NK-92 (cell line): ENCODE measurements around the gene SCAPER.
"Not testable (repeated sequence)": the region's sequence is repeated elsewhere in the genome, so short reads cannot be mapped to it uniquely, and the experiment has no call there.

ENCODE experiments used
- DNase-seq: peaks from one replicate; lab custom pipeline; 2025; ENCODE audit not compliant: unreplicated experiment; lab: John Stamatoyannopoulos, UW

SCAPER gene

DNA sequence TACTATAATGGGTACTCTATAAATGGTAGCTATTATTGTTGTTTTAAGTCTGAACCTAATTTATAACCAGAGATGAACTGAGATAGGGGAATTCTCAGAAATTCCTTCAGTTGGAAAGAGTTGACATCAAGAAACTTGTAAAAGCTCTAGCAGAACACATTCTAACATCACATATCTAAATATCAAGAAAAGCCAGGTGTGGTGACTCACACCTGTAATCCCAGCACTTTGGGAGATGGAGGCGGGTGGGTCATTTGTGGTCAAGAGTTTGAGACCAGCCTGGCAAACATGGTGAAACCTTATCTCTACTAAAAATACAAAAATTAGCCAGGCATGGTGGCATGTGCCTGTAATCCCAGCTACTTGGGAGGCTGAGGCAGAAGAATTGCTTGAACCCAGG lies 472.1 kb downstream of the SCAPER start:
- not testable (repeated sequence) for DNase-seq

DNA sequence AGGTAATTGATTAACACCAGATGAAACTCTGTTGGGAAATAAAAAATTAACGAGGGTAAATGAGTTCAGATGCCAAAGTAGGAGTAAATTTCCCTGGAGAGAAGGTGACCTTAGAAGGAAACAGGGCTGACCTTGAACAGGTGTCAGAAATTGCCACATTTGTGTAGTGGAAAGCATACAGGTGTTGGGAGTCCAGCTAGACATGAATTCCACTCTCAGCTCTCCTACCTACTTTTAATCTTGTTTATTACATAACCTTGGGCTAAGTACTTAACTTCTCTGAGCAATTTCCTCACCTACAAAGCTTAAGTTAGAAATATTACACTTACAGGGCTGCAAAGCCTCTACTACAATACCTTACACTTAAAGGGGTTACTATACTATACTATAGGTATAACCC lies 472.5 kb downstream of the SCAPER start:
- DNase-seq: no peak

DNA sequence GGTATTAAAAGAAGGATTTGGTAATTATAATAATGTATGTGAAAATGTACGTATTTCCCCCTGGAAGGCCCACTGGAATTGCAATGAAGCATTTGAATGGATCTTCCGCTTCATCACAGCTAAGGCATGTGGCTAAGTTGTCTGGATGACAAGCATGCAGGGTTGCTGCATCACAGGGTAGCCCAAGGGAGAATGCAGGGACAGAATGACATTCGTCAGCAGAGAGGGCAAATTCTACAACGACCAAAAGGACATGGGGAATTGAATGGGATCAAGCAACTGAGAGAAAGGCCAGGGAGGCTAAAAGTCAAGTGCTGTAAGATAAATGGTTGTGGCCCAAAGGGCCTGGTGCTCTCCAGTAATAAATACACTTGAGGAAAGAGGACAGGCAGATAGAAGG lies 473.2 kb downstream of the SCAPER start:
- DNase-seq: no peak

DNA sequence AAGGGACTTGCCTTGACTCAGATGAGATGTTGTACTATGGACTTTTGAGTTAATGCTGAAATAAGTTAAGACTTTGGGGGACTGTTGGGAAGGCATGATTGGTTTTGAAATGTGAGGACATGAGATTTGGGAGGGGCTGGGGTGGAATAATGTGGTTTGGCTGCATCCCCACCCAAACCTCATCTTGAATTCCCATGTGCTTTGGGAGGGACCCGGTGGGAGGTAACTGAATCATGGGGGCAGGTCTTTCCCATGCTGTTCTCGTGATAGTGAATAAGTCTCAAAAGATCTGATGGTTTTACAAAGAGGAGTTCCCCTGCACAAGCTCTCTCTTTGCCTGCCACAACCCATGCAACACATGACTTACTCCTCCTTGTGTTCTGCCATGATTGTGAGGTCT lies 474.4 kb downstream of the SCAPER start:
- DNase-seq: not testable (repeated sequence)

DNA sequence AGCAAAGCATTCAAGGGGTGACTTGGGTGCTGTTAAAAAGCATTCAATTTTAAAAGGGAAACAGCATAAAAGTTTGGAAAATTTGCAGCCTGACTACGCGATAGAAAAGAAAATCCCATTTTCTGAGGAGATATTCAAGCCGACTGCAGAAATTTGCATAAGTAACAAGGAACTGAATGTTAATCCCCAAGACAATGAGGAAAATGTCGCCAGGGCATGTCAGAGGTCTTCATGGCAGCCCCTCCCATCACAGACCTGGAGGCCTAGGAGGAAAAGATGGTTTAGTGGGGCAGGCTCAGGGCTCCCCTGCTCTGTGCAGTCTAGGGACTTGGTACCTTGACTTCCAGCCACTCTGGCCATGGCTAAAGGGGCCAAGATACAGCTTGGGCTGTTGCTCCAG lies 475.5 kb downstream of the SCAPER start:
- no peak for DNase-seq

DNA sequence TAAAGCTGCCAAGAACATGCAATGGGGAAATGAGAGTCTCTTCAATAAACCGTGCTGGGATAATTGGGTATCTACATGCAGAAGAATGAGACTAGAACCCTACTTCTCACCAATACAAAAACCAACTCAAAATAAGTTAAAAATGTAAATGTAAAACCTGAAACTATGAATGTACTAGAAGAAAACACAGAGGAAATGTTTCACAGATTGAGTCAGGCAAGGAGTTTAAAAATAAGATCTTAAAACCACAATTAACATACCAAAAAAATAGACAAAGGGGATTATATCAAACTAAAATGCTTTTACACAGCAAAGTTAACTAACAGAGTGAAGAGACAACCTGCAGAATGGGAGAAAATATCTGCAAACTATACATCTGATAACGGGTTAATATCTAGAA lies 478.2 kb downstream of the SCAPER start:
- DNase-seq: no peak

DNA sequence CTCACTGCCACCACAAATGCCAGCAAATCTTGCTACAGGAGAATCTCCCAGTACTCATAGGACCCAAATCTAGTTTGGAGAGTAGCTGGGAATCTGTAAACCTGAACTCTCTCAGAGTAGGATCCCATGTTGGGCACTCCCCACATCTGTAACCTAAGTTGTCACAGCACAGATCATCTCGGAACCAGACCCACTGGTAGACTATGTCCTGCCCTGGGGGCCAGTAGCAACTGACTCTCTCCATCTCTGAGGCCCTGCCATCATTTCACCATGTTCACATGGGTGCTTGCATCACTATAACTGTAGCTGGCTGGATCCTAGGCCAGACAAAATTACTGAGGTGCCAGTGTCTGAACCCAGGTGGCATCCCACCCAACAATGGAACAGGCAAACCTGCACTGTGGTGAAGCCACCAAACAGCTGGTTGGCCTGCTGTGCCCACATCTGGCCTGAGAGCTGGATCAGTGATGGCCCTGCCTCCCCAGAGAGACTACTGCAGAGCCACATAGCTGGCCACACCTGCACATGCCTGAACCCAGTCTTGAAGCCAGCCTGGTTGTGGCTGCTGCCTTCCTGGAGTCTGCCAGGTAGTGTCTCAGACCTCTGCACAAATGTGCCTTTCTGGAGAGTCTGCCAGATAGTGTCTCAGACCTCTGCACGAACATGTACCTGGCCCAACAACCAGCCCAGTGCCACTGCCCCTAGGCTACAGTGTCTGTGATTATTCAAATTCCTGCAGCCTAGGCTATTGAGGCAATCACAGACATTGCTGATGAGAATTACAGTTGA lies 486.6 kb downstream of the SCAPER start:
- DNase-seq: no peak

DNA sequence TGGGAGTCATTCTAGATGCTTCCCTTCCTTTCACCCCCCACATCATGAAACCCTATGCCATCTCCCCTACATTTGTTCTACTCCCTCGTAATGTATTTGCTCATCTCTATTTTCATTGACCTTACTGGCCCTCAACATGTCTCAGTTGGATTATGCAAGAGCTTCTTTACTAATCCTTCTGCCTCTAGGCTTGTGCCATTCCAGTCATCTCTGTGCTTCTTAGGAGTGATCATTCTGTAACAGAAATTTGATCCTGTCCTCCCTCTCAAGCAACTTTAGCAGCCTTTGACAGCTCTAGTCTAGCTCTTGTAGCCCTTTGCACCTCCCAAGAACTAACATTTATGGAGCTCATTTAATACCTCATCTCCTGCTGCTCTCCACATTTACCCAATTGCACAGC lies 503.9 kb downstream of the SCAPER start:
- DNase-seq: no peak

DNA sequence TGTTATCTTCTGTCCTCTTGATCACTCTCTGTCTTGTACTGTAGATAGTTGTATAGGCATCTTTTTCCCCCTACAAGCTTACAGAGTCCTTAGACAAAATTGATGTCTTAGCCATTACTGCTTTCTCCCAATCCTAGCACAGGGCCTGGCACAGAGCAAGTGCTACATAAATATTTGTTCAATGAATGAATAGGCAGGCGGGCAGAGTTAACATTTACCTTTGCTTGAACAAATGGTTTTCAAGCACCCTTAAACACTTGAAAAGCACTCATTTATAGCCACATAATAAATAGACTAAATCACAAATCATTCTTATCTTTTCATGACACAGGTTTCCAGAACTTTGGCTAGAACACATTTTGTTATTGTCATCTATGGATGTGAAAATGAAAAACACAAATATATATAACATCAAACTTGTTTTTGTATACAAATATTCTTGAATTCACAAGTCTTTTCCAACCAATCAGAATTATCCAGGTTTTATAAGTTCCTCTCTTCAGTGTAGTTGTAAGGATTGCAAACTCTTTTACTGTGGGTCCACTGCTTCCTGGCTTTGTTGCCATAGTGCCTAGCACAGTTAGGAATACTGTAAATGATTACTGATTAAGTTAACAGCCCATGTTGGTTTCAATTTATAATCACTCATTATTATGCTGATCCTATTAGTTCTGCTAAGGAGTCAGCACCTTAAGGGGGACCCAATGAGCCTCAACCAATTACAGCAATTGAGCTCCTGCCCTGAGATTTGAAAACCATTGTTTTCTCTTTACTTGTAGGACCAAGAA lies 506.6 kb downstream of the SCAPER start:
- no peak for DNase-seq

DNA sequence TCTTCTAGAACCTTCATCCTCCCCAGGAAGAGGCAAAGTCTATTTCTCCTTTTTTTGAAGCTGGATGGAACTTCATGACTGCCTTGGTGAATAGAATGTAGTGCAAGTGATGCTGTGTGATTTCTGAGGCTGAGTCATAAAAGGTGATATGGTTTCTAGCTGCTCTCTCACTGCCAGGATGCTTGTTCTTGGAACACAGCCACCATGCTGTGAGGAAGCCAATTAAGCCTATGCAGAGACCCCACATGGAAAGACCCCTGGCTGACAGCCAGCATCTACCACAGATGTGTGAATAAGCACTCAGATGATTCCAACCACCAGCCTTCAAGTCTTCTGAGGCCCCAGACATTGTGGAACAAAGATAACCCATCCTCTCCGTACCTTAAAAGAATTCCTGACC lies 511.5 kb downstream of the SCAPER start:
- DNase-seq: no peak

DNA sequence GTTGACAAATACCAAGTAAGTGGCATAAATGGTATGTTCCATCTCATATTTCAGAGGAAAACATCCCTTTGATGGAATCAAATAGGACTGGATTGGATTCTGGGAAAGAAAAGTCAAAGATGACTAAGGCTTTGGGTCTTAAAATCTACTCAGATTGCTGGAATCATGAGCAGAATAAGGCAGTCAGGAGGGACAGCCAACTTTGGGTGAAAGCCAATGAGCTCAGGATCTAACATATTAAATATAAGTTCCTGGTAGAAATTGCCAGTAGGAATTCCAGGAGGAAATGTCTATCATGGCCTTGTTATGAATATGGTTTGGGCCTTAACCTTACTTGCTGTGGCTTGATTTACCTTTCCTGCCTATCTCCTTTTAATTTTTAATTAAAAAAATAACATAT lies 513.3 kb downstream of the SCAPER start:
- DNase-seq: no peak

DNA sequence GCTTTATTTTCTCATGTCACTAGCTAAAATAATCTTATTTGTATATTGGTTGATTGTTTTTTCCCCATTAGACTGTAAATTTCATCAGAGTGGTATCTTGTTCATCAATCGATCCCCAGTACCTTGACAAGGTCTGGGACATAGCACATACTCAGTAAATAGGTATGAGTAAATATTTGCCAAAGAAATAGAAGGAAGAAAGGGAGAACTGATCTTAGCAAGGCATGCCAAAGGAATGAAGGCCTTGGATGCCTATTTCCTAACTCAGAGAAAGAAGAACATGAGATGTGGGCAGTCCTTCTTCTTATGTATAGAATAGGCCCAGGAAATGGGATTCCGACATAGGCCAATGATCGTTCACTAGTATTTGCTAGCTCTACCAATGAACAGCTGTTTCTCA lies 513.8 kb downstream of the SCAPER start:
- DNase-seq: no peak

DNA sequence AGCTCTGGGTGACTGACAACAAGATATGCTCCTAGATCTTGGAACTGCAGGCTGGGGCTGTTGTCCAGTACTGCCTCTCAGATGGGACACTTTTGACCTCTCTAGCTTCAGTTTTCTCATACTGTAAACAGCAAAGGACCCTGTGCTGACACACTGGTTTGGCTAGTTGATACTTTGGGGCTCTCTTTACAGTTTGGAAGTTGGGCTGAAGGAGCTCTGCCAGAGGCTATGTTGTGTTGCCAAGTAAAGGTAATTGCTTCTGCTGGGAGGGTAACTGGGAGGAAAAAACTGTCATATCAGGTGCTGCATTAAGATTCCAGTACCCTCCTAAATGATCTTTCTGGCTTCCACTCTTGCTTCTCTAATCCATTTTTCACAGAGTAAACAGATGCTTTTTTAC lies 514.6 kb downstream of the SCAPER start:
- no peak for DNase-seq

DNA sequence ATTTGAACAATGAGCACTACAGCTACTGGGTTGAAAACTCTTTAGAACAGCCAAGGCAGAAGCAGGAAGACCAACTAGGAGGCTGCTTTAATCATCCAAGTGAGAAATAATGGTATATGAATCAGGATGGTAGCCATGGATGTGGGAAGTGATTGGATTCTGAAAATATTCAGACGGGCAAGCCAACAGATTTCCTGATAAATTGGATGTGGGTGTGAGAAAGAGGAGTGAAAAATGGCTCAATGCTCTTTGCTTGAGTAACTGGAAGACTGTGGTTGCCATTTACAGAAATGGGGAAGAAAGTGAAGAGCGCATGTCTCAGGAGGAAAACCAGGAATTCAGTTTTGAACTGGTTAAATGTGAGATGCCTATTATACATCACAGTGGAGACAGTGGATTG lies 518.2 kb downstream of the SCAPER start:
- no peak for DNase-seq

DNA sequence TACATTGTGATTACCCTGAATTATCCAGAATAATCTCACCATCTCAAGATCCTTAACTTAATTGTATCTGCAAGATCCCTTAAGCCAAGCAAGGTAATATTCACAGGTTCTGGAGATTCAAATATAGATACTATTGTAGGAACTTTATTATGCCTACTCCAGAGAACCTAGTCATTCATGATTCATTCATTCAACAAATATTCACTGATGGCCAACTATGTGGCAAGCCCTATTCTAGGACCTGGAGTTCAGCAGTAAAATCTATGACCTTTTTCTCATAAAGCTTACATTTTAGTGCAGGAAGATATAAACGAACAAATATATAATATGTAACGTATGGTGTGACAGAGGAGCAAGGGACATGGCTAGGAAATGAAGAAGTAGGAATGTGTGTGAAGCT lies 519.0 kb downstream of the SCAPER start:
- DNase-seq: no peak

DNA sequence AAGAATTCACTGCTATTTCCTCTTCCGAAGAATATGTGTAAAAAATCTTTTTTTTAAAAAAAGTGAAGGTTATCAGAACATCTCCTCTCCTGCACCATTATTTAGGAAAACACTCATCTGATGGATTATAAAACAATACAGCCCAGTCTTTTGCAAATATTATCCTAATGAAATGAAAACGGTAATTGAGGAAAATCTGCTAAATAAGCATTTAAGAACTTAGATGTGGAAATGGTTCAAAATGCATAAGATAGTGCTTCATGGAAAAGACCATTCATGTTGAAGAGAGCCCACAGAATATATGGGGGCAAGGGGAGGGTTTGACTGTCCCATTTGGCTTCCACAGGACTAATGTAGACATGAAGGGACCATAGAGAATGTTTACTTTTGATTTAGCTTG lies 520.7 kb downstream of the SCAPER start:
- no peak for DNase-seq

DNA sequence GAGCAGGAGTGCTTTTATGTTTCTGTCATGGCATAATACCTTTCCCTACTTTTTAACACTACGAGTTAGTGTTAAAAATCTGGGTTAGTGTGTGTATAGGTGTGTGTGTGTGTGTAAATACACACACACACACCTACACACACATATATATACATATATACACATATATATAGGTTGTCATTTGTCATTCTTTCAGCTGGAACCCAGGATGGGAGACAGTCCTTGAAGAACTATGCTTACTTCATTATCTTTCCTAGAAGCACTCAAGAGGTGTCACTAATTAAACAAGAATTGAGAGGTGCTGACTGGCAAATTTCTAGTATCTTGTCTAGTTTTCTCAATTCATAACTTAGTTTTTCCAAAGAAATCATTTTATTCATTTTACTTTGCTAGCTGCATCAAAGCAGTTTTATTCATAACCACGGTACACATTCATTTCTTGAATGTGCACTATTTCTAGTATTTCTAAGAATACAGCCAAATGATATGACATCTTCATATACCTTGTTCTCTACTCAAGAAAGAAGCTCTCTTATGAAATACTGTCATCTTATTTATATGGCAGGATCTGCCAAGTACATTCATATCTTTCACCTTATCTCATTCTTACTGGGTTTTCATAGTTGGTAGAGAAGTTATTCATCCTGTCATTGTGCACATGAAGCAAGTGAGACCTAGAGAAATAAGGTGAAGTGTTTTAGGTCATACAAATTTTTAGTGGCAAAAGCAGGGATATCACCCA lies 522.0 kb downstream of the SCAPER start:
- DNase-seq: no peak

DNA sequence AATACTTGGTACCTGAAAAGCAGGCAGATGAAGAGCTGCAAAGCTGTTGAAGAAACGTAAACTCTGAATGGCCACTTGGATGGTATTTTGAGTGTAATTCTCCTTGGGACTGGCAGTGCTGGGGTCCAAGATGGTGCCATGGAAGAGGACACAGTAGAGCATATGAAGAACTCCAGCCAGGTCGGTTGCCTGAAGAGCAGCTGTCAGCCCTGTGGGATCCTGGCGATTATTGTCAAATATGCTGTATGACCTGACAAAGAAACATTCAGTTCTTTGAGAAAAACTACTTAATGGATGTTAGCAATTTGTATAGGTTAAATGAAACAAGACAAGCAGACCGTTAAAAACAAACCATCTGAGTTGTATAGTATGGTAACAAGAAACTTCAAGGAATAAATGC lies 523.8 kb downstream of the SCAPER start:
- no peak for DNase-seq

DNA sequence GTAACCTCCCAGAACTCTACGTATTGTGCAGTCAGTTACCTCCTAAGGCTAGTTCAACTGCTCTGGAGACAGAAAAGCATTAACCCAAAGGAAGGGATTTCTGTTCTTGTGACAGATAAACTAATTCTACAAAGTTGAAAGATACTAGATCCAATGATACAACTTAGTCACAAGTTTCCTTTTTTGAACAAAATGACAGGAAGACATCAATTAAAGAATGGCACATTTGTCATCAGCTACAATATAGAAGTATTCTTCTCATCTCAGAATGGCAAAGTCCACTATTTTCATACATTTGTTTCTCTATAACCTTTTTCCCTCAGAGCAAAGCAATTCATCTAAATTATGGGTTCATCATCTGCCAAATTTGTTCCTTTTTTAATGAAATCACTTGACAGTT lies 524.9 kb downstream of the SCAPER start:
- DNase-seq: no peak

DNA sequence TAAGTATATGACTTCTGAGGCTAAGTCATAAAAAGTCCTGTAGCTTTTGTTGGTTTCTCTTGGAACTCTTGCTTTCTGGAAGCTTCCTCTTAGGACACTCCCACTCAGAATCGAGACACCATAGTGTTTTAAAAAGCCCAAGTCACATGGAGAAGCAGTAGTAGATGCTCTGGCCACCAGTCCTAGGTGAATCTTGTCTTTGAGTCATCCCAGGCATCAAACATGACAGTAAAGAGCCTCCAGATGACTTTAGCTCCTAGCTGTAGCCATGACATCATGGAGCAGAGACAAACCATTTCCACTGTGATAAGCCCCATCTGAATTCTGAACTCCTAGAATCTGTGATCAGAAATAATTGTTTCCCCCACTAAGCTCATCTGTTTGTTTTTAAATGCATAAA lies 526.4 kb downstream of the SCAPER start:
- DNase-seq: no peak

DNA sequence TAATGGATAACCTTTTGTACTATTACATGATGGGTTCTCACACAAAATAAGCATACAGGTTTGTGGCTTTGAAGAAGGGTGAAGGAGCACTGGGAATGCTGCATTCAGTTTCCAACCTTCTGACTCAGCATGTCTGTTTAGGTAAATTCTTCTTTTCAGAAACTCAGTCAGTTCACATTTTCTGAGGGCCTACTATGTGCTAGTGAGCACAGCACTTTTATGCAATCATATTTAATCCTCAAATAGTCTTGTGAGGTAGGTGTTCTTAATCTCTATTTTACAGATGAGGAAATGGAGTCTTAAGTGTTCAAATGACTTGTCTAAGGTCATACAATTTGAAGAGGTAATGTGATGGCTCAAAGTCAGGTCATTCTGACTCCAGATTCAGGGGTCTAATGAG lies 527.4 kb downstream of the SCAPER start:
- no peak for DNase-seq

DNA sequence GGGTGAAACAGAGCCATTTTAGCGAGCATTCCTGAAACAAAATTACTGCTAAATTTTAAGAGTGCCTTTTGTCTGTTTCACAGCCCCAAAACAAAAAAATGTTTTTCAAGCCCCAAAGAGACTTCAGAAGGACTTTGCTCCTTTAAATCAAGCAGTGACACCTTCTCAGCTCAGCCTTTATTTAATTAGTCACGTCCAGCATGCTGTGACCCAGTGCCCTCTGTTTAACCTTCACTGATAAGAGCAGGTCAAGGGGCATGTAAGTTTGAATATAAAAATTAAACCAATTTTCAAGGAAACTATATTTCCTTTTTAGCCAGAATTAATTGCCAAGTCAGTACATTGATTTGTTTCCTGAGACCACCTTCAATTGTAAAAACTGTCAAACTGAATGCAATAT lies 527.9 kb downstream of the SCAPER start:
- DNase-seq: no peak
